ENCODE measurements around the gene RERE. TPM values are rescaled to one million over a fixed set of nuclear protein-coding genes. Genes with fewer than 3 reads are reported as not detected.

The RERE gene
- total RNA-seq, 1 experiment from 2014 or later: 161 TPM

- POLR2A ChIA-PET: interaction anchor here (2.1 kb wide), 1 partner anchor 337 kb away, joined by 6 read pairs; no protein-coding TSS in a partner anchor
- ATAC-seq (no peak), DNase-seq (ENCODE audit: low spot score) (no peak)
- H3K4me1 Mint-ChIP-seq: peaks cover 38% of the 10 kb centered on the region
- H3K9me3 Mint-ChIP-seq: peaks cover 13% of the 10 kb centered on the region
- H3K27ac Mint-ChIP-seq: no peak overlapping the region
- H3K4me3 Mint-ChIP-seq: no peak overlapping the region
- peaks cover 7% of the 10 kb centered on the region for H3K36me3 Mint-ChIP-seq
- CTCF ChIA-PET: interaction anchor here (1.3 to 6.7 kb wide), 7 partner anchors 11 to 331 kb away, joined by 3 to 271 read pairs (median 30); no protein-coding TSS in a partner anchor
- peaks cover 18% of the 10 kb centered on the region for H3K27me3 Mint-ChIP-seq (ENCODE audit: low read depth)
- no peak for TF ChIP-seq ZNF512 (CRISPR knock-in tag; IDR thresholded peaks at IDR 0.05; ENCODE audit: borderline replicate concordance)
Measured at GRCh38 chr1:8313231-8313630, 504.2 kb downstream of the RERE start.

GRCh38 chr1:8312235-8313218, 504.9 kb downstream of the RERE start:
- no peak overlapping the region for H3K27ac Mint-ChIP-seq

More at GRCh38 chr1:8312235-8313218, 504.9 kb downstream of the RERE start:
- Mint-ChIP-seq H3K9me3 (peaks cover 13% of the 10 kb centered on the region), H3K4me1 (peaks cover 37% of the 10 kb centered on the region), H3K4me3 (no peak overlapping the region), H3K36me3 (peaks cover 7% of the 10 kb centered on the region), H3K27me3 (ENCODE audit: low read depth) (peaks cover 16% of the 10 kb centered on the region)
- CTCF ChIA-PET: interaction anchor here (1.3 to 6.7 kb wide), 4 partner anchors 10 to 295 kb away, joined by 3 to 271 read pairs (median 33); no protein-coding TSS in a partner anchor
- TF ChIP-seq ATF1 (CRISPR knock-in tag; IDR thresholded peaks at IDR 0.05) (no peak), E2F1 (CRISPR knock-in tag; IDR thresholded peaks at IDR 0.05) (no peak), AFF4 (CRISPR knock-in tag; IDR thresholded peaks at IDR 0.05; ENCODE audit: borderline replicate concordance) (no peak), MLX (CRISPR knock-in tag; IDR thresholded peaks at IDR 0.05) (no peak), ZNF512 (CRISPR knock-in tag; IDR thresholded peaks at IDR 0.05; ENCODE audit: borderline replicate concordance) (no peak), ZNF263 (CRISPR knock-in tag; IDR thresholded peaks at IDR 0.05; ENCODE audit: low read depth) (no peak), SMAD4 (CRISPR knock-in tag; IDR thresholded peaks at IDR 0.05) (no peak)
- ATAC-seq (no peak), DNase-seq (ENCODE audit: low spot score) (no peak)
- POLR2A ChIA-PET: no interaction called here

All from WTC11 (cell line).